HG02943 (cell line): ENCODE data around the gene RASGEF1C.

Experiments used
- ATAC-seq: cut with Tn5 transposase; IDR thresholded peaks from one replicate; pipeline ENCODE4 v1.9.1; 2021; ENCODE audit warnings: mild to moderate bottlenecking, low read depth, moderate library complexity; ENCODE audit not compliant: unreplicated experiment

Gene RASGEF1C

GRCh38 chr5:180138214-180138975, 70.6 kb downstream of the RASGEF1C start:
- ATAC-seq: no peak

GRCh38 chr5:180137401-180138213, 71.4 kb downstream of the RASGEF1C start:
- no peak for ATAC-seq

- ATAC-seq: no peak
These were observed 72.2 kb downstream of the RASGEF1C start for GRCh38 chr5:180136630-180137381.

- no peak for ATAC-seq
These were observed 72.9 kb downstream of the RASGEF1C start for GRCh38 chr5:180135967-180136629.

GRCh38 chr5:180135128-180135955, 73.7 kb downstream of the RASGEF1C start:
- ATAC-seq: no peak

GRCh38 chr5:180133971-180134508, 75.0 kb downstream of the RASGEF1C start:
- ATAC-seq: no peak

GRCh38 chr5:180133551-180133950, 75.5 kb downstream of the RASGEF1C start:
- ATAC-seq: no peak

GRCh38 chr5:180133060-180133459, 76.0 kb downstream of the RASGEF1C start:
- ATAC-seq: no peak

GRCh38 chr5:180130876-180131740, 77.9 kb downstream of the RASGEF1C start:
- no peak for ATAC-seq

GRCh38 chr5:180130291-180130869, 78.6 kb downstream of the RASGEF1C start:
- ATAC-seq: no peak

- no peak for ATAC-seq
These were observed 79.5 kb downstream of the RASGEF1C start for GRCh38 chr5:180129291-180130190.

GRCh38 chr5:180128671-180129261, 80.2 kb downstream of the RASGEF1C start:
- no peak for ATAC-seq

- no peak for ATAC-seq
These were observed 81.0 kb downstream of the RASGEF1C start for GRCh38 chr5:180127682-180128670.

- ATAC-seq: no peak
These were observed 82.0 kb downstream of the RASGEF1C start for GRCh38 chr5:180126716-180127681.
